K562 (cell line): Measurements from ENCODE around the gene SLC22A23. TPM values are rescaled to one million over a fixed set of nuclear protein-coding genes. Genes with fewer than 3 reads are reported as not detected.

Experiments
- CTBP1 ChIP-seq: fragments of 450-650 bp; IDR thresholded peaks from 2 replicates; pipeline ENCODE4 v1.6.1; 2016; ENCODE audit warnings: borderline replicate concordance
- MEIS2 ChIP-seq: fragments of 450-650 bp; IDR thresholded peaks from 2 replicates; pipeline ENCODE4 v1.6.1; 2014; ENCODE audit warnings: mild to moderate bottlenecking; ENCODE audit not compliant: partially characterized antibody
- NCOA6 ChIP-seq: fragments of 450-650 bp; IDR thresholded peaks from 2 replicates; pipeline ENCODE4 v1.6.1; 2017; ENCODE audit warnings: mild to moderate bottlenecking
- PHB ChIP-seq: fragments of 250-450 bp; sonication (Bioruptor Pico); IDR thresholded peaks from 2 replicates; pipeline ENCODE4 v1.5.0; 2021
- PTTG1 ChIP-seq: fragments of 450-650 bp; IDR thresholded peaks from 2 replicates; pipeline ENCODE4 v1.6.1; 2016; ENCODE audit warnings: low read depth, mild to moderate bottlenecking, missing genetic modification characterization, missing compliant biosample characterization
- RCOR1 ChIP-seq, 2 experiments: IDR thresholded peaks; 2 replicates each; pipeline ENCODE4 v1.6.1; 2012; ENCODE audit warnings: low read depth in 2 of 2, low read length in 2 of 2, borderline replicate concordance in 1 of 2, improper control_type of control experiment in 1 of 2
- ZNF644 ChIP-seq: fragments of 200-800 bp; sonication (Bioruptor generic); IDR thresholded peaks from 2 replicates; pipeline ENCODE4 v1.6.1; 2016; ENCODE audit warnings: low read depth, missing genetic modification characterization, missing compliant biosample characterization
- polyA plus RNA-seq, 8 experiments: library from polyadenylated mRNA; depleted of rRNA in 4 of 8; stranded (reverse) in 5 of 8; unstranded in 3 of 8; fragments of >200 nt; fragmentation: Nextera tagmentation in 2 of 8; fragmentation: Illumina TruSeq in 1 of 8; extraction: Ambion mirVana in 2 of 8; extraction: Trizol in 1 of 8; gene quantifications; 2 replicates each; pipeline versions ENCODE4 v1.2.1 to v1.2.3, GENCODE V29; 2011 to 2014; ENCODE audit warnings: inconsistent platforms in 1 of 8, missing spikeins in 1 of 8
- total RNA-seq, 7 experiments: library from RNA; depleted of rRNA in 6 of 7; stranded (reverse); fragments of >200 nt in 6 of 7; fragmentation: Illumina TruSeq in 2 of 7; extraction: Trizol in 2 of 7; gene quantifications; 2 replicates each; pipeline versions ENCODE4 v1.2.1 to v1.2.3, GENCODE V29; 2011 to 2021; ENCODE audit warnings: low replicate concordance in 1 of 7
- TF ChIP-seq, protein P1 (sequence below), 2 experiments: IDR thresholded peaks in 1 of 2; conservative IDR thresholded peaks in 1 of 2; 2 replicates each; pipeline ENCODE4 v1.6.1; 2016; ENCODE audit warnings: low read depth in 2 of 2, mild to moderate bottlenecking in 1 of 2, missing compliant biosample characterization in 1 of 2, missing genetic modification characterization in 1 of 2, moderate library complexity in 1 of 2
- TF ChIP-seq, protein P2 (sequence below): fragments of 450-650 bp; IDR thresholded peaks from 2 replicates; pipeline ENCODE4 v1.6.1; 2016; ENCODE audit warnings: mild to moderate bottlenecking, moderate library complexity

Gene SLC22A23
- total and polyA plus RNA-seq, 9 of the 15 experiments (the other 6 are each of a cell fraction or from before 2014, with no cell fraction given), result 0.30 to 8.7 (median 2.5) TPM

DNA sequence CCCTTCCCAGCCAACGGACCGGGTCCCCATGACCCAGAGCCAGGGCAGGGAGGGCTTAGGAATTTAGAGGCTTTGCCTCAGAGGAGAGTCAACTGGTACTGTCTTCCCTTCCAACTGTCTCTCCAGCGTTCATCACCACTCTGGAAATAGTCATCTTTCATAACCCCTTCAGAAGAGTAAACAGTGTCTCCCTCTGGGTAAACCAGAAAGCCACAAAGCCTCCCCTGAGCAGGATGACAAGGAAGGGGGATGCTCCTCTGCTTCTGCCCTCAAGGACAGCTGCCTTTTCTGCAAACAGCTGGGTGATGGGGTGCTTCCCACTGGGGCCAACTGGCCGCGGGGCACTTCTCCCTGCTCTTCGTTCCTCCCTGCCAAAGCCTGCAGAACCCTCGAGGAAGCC lies 108.0 kb downstream of the SLC22A23 start (continued):
- TF ChIP-seq, protein P1, sequence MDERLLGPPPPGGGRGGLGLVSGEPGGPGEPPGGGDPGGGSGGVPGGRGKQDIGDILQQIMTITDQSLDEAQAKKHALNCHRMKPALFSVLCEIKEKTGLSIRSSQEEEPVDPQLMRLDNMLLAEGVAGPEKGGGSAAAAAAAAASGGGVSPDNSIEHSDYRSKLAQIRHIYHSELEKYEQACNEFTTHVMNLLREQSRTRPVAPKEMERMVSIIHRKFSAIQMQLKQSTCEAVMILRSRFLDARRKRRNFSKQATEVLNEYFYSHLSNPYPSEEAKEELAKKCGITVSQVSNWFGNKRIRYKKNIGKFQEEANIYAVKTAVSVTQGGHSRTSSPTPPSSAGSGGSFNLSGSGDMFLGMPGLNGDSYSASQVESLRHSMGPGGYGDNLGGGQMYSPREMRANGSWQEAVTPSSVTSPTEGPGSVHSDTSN (CRISPR knock-in tag; IDR thresholded peaks at IDR 0.05; ENCODE audit: low read depth), result no peak
- TF ChIP-seq, protein P1 (tag; conservative IDR thresholded peaks at IDR 0.05; ENCODE audit: low read depth), result no peak
- TF ChIP-seq ZNF644 (tag), result no peak
- peak in 1 of 2 experiments; percentile 47; a peak in 1 of 4 replicates for TF ChIP-seq RCOR1 (IDR thresholded peaks at IDR 0.05; ENCODE audit: borderline replicate concordance in 1 of 2, low read depth in 2 of 2, low read length in 2 of 2)
- no peak for TF ChIP-seq NCOA6
- TF ChIP-seq PHB (CRISPR knock-in tag), result no peak
- peak; percentile 42 for TF ChIP-seq MEIS2
- TF ChIP-seq PTTG1 (tag), result no peak
- TF ChIP-seq, protein P2, sequence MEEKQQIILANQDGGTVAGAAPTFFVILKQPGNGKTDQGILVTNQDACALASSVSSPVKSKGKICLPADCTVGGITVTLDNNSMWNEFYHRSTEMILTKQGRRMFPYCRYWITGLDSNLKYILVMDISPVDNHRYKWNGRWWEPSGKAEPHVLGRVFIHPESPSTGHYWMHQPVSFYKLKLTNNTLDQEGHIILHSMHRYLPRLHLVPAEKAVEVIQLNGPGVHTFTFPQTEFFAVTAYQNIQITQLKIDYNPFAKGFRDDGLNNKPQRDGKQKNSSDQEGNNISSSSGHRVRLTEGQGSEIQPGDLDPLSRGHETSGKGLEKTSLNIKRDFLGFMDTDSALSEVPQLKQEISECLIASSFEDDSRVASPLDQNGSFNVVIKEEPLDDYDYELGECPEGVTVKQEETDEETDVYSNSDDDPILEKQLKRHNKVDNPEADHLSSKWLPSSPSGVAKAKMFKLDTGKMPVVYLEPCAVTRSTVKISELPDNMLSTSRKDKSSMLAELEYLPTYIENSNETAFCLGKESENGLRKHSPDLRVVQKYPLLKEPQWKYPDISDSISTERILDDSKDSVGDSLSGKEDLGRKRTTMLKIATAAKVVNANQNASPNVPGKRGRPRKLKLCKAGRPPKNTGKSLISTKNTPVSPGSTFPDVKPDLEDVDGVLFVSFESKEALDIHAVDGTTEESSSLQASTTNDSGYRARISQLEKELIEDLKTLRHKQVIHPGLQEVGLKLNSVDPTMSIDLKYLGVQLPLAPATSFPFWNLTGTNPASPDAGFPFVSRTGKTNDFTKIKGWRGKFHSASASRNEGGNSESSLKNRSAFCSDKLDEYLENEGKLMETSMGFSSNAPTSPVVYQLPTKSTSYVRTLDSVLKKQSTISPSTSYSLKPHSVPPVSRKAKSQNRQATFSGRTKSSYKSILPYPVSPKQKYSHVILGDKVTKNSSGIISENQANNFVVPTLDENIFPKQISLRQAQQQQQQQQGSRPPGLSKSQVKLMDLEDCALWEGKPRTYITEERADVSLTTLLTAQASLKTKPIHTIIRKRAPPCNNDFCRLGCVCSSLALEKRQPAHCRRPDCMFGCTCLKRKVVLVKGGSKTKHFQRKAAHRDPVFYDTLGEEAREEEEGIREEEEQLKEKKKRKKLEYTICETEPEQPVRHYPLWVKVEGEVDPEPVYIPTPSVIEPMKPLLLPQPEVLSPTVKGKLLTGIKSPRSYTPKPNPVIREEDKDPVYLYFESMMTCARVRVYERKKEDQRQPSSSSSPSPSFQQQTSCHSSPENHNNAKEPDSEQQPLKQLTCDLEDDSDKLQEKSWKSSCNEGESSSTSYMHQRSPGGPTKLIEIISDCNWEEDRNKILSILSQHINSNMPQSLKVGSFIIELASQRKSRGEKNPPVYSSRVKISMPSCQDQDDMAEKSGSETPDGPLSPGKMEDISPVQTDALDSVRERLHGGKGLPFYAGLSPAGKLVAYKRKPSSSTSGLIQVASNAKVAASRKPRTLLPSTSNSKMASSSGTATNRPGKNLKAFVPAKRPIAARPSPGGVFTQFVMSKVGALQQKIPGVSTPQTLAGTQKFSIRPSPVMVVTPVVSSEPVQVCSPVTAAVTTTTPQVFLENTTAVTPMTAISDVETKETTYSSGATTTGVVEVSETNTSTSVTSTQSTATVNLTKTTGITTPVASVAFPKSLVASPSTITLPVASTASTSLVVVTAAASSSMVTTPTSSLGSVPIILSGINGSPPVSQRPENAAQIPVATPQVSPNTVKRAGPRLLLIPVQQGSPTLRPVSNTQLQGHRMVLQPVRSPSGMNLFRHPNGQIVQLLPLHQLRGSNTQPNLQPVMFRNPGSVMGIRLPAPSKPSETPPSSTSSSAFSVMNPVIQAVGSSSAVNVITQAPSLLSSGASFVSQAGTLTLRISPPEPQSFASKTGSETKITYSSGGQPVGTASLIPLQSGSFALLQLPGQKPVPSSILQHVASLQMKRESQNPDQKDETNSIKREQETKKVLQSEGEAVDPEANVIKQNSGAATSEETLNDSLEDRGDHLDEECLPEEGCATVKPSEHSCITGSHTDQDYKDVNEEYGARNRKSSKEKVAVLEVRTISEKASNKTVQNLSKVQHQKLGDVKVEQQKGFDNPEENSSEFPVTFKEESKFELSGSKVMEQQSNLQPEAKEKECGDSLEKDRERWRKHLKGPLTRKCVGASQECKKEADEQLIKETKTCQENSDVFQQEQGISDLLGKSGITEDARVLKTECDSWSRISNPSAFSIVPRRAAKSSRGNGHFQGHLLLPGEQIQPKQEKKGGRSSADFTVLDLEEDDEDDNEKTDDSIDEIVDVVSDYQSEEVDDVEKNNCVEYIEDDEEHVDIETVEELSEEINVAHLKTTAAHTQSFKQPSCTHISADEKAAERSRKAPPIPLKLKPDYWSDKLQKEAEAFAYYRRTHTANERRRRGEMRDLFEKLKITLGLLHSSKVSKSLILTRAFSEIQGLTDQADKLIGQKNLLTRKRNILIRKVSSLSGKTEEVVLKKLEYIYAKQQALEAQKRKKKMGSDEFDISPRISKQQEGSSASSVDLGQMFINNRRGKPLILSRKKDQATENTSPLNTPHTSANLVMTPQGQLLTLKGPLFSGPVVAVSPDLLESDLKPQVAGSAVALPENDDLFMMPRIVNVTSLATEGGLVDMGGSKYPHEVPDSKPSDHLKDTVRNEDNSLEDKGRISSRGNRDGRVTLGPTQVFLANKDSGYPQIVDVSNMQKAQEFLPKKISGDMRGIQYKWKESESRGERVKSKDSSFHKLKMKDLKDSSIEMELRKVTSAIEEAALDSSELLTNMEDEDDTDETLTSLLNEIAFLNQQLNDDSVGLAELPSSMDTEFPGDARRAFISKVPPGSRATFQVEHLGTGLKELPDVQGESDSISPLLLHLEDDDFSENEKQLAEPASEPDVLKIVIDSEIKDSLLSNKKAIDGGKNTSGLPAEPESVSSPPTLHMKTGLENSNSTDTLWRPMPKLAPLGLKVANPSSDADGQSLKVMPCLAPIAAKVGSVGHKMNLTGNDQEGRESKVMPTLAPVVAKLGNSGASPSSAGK, result no peak
- peak; percentile 50; the same call in 1 of the 2 replicates for TF ChIP-seq CTBP1
